HepG2 (cell line): ENCODE measurements around the gene NAV2. TPM values are rescaled to one million over a fixed set of nuclear protein-coding genes. Genes with fewer than 3 reads are reported as not detected.
A peak's percentile ranks its signal among the peaks of the same experiment; 100 is the strongest.

Experiments used
- ATAC-seq: fragments of 200-7000 bp; cut with Tn5 transposase; 3 replicates; pipeline ENCODE4 v1.9.1; 2020; ENCODE audit warnings: mild to moderate bottlenecking, moderate library complexity
- BruUV-seq: library from RNA; stranded (reverse); fragments of 400-500 nt; replicated peaks from 2 replicates; lab custom pipeline; 2021; lab: Mats Ljungman, UMichigan
- CTCF ChIA-PET: fragments of 300-600 bp; formaldehyde crosslinking; extraction: SDS; loops from one replicate; lab custom pipeline; 2021; ENCODE audit warnings: low total read pairs, inconsistent platforms, low intra/inter-chr PET ratio; lab: Yijun Ruan, JAX
- POLR2A ChIA-PET: fragments of 350-600 bp; sonication (Branson Sonifier 250); formaldehyde crosslinking; loops from one replicate; lab custom pipeline; 2020; ENCODE audit warnings: antibody characterized with exemption, inconsistent platforms; lab: Yijun Ruan, JAX
- DNase-seq: peaks from one replicate; pipeline ENCODE4 v3.0.0-alpha.2; 2015; ENCODE audit warnings: low spot score
- FAIRE-seq: peaks from 3 replicates; lab custom pipeline; 2011; peaks lifted over from hg19 to GRCh38; lab: Jason Lieb, UNC
- H2AFZ ChIP-seq: one replicate; pipeline ENCODE4 v1.6.1; 2011; ENCODE audit warnings: low read length, inconsistent platforms
- H3K27ac ChIP-seq: fragments of 300-600 bp; 3 replicates; pipeline ENCODE4 v1.8.0; 2011; ENCODE audit warnings: mixed run types, mild to moderate bottlenecking, mixed read lengths, low read length, inconsistent platforms; ENCODE audit not compliant: insufficient read depth; ENCODE audit errors: extremely low read length
- H3K27me3 ChIP-seq, 2 experiments: fragments of 200-600 bp in 1 of 2; 2 replicates in 1 of 2; 3 replicates in 1 of 2; pipeline versions ENCODE4 v1.6.0 to v1.8.0; 2011; ENCODE audit warnings: low read length in 2 of 2, mild to moderate bottlenecking in 2 of 2, moderate library complexity in 2 of 2, inconsistent platforms in 1 of 2; ENCODE audit not compliant: insufficient read depth in 2 of 2, control insufficient read depth in 1 of 2
- H3K36me3 ChIP-seq, 2 experiments: fragments of 200-600 bp in 1 of 2; replicated peaks in 1 of 2; 2 replicates in 1 of 2; 3 replicates in 1 of 2; pipeline versions ENCODE4 v1.5.1 to v1.8.0; 2011; ENCODE audit warnings: low read length in 2 of 2, inconsistent platforms in 1 of 2; ENCODE audit not compliant: insufficient read depth in 2 of 2, control insufficient read depth in 1 of 2
- H3K4me1 ChIP-seq: 2 replicates; pipeline ENCODE4 v1.5.1; 2012; ENCODE audit warnings: low read length, inconsistent platforms; ENCODE audit not compliant: insufficient read depth
- H3K4me2 ChIP-seq: 2 replicates; pipeline ENCODE4 v1.6.0; 2011; ENCODE audit warnings: low read depth, low read length, inconsistent platforms
- H3K4me3 ChIP-seq, 3 experiments: fragments of 200-600 bp in 1 of 3; sonication (generic), shearing (Covaris generic) in 1 of 3; replicated peaks in 1 of 3; 2 replicates each; pipeline ENCODE4 v1.5.1; 2011 to 2016; ENCODE audit warnings: low read length in 3 of 3, inconsistent platforms in 2 of 3, low read depth in 2 of 3, mild to moderate bottlenecking in 2 of 3, control low read depth in 1 of 3, mixed read lengths in 1 of 3; ENCODE audit not compliant: insufficient read depth in 1 of 3
- H3K79me2 ChIP-seq: one replicate; pipeline ENCODE4 v1.6.1; 2011; ENCODE audit warnings: low read length, inconsistent platforms; ENCODE audit not compliant: insufficient read depth
- H3K9ac ChIP-seq: 2 replicates; pipeline ENCODE4 v1.6.0; 2011; ENCODE audit warnings: mild to moderate bottlenecking, low read depth, low read length, inconsistent platforms; ENCODE audit not compliant: insufficient read depth
- H3K9me3 ChIP-seq: 2 replicates; pipeline ENCODE4 v1.5.1; 2012; ENCODE audit warnings: mild to moderate bottlenecking, low read length
- H4K20me1 ChIP-seq: 2 replicates; pipeline ENCODE4 v1.6.0; 2011; ENCODE audit warnings: inconsistent platforms, mild to moderate bottlenecking, low read length, moderate library complexity; ENCODE audit not compliant: insufficient read depth
- ATF1 ChIP-seq: IDR thresholded peaks from 2 replicates; pipeline ENCODE4 v1.6.1; 2016; ENCODE audit warnings: mild to moderate bottlenecking, control low read depth
- BORCS8-MEF2B ChIP-seq: sonication (generic); formaldehyde crosslinking; IDR thresholded peaks from 2 replicates; pipeline ENCODE4 v1.8.0; 2022; ENCODE audit warnings: mild to moderate bottlenecking, missing genetic modification reagents
- CBX2 ChIP-seq, 2 experiments: fragments of 200-600 bp in 1 of 2; sonication (generic); formaldehyde crosslinking in 1 of 2; IDR thresholded peaks; 2 replicates each; pipeline versions ENCODE4 v1.7.0 to v1.8.1; 2018 to 2022; ENCODE audit warnings: low read depth in 2 of 2, low read length in 1 of 2, mild to moderate bottlenecking in 1 of 2, missing genetic modification reagents in 1 of 2
- KDM5B ChIP-seq: sonication (generic); formaldehyde crosslinking; IDR thresholded peaks from 2 replicates; pipeline ENCODE4 v1.4.0; 2020; ENCODE audit warnings: missing genetic modification reagents, mild to moderate bottlenecking, borderline replicate concordance
- LCORL ChIP-seq, 2 experiments: fragments of 450-650 bp in 1 of 2; sonication (generic) in 1 of 2; formaldehyde crosslinking in 1 of 2; IDR thresholded peaks; 2 replicates each; pipeline versions ENCODE4 v1.5.0 to v1.6.1; 2017 to 2020; ENCODE audit warnings: antibody characterized with exemption in 1 of 2, missing genetic modification reagents in 1 of 2
- PAWR ChIP-seq: sonication (generic); formaldehyde crosslinking; IDR thresholded peaks from 2 replicates; pipeline ENCODE4 v1.4.0; 2020; ENCODE audit warnings: missing genetic modification reagents, mild to moderate bottlenecking, borderline replicate concordance
- SRF ChIP-seq: IDR thresholded peaks from 2 replicates; pipeline ENCODE4 v1.6.1; 2011; ENCODE audit warnings: mild to moderate bottlenecking, low read depth, low read length, moderate library complexity
- ZNF317 ChIP-seq: sonication (generic); formaldehyde crosslinking; IDR thresholded peaks from 2 replicates; pipeline ENCODE4 v1.5.0; 2020; ENCODE audit warnings: mild to moderate bottlenecking, missing genetic modification reagents
- ZNF33B ChIP-seq: sonication (generic); formaldehyde crosslinking; IDR thresholded peaks from 2 replicates; pipeline ENCODE4 v1.5.1; 2020; ENCODE audit warnings: mild to moderate bottlenecking, missing genetic modification reagents
- ZNF446 ChIP-seq: sonication (generic); formaldehyde crosslinking; IDR thresholded peaks from 2 replicates; pipeline ENCODE4 v1.5.0; 2020; ENCODE audit warnings: mild to moderate bottlenecking, missing genetic modification reagents
- ZNF550 ChIP-seq: sonication (generic); formaldehyde crosslinking; IDR thresholded peaks from 2 replicates; pipeline ENCODE4 v1.4.0; 2020; ENCODE audit warnings: mild to moderate bottlenecking, missing genetic modification reagents, borderline replicate concordance
- ZNF616 ChIP-seq: sonication (generic); formaldehyde crosslinking; IDR thresholded peaks from 2 replicates; pipeline ENCODE4 v1.5.0; 2020; ENCODE audit warnings: low read depth, mild to moderate bottlenecking, missing genetic modification reagents
- WGBS: methylation state at CpG from one replicate; pipeline ENCODE4 v1.1.6; 2017; ENCODE audit warnings: low lambda C conversion rate; 5-methylcytosine and 5-hydroxymethylcytosine counted together
- in situ Hi-C: cut with HindIII; loops from 2 replicates; pipeline ENCODE4 v1.10.0; 2017; ENCODE audit warnings: low pct_unique_long_range_greater_than_20kb; ENCODE audit not compliant: extremely low pct_ligation_motif_present
- intact Hi-C: fragments of 100-400 bp; cut with micrococcal nuclease; formaldehyde crosslinking; loops from one replicate; pipeline ENCODE4 v1.10.0; 2022; ENCODE audit not compliant: unreplicated experiment
- polyA plus RNA-seq, 8 experiments: library from polyadenylated mRNA; depleted of rRNA in 3 of 8; stranded (reverse) in 7 of 8; unstranded in 1 of 8; fragments of >200 nt; fragmentation: Illumina TruSeq in 4 of 8; extraction: Trizol in 4 of 8; gene quantifications; 2 replicates each; pipeline versions ENCODE4 v1.2.1 to v1.2.3, GENCODE V29; 2011 to 2016; ENCODE audit warnings: low read depth in 4 of 8, missing spikeins in 1 of 8, mixed read lengths in 1 of 8; ENCODE audit not compliant: insufficient read depth in 1 of 8
- total RNA-seq, 5 experiments: library from RNA; depleted of rRNA; stranded (reverse); fragments of >200 nt; fragmentation: Illumina TruSeq; extraction: Trizol; gene quantifications; 2 replicates each; pipeline ENCODE4 v1.2.3, GENCODE V29; 2016; ENCODE audit warnings: low read depth in 1 of 5
- TF ChIP-seq, protein P1 (sequence below): sonication (generic); formaldehyde crosslinking; IDR thresholded peaks from 2 replicates; pipeline ENCODE4 v1.5.1; 2020; ENCODE audit warnings: mild to moderate bottlenecking, missing genetic modification reagents, moderate library complexity
- TF ChIP-seq, protein P2 (sequence below): sonication (generic); IDR thresholded peaks from 2 replicates; pipeline ENCODE4 v1.6.1; 2016; ENCODE audit warnings: low read depth, borderline replicate concordance
- TF ChIP-seq, protein P3 (sequence below): sonication (generic); formaldehyde crosslinking; IDR thresholded peaks from 2 replicates; pipeline ENCODE4 v1.9.0; 2021; ENCODE audit warnings: missing genetic modification reagents, borderline replicate concordance
- TF ChIP-seq, protein P4 (sequence below): sonication (generic); formaldehyde crosslinking; IDR thresholded peaks from 2 replicates; pipeline ENCODE4 v1.8.0; 2023; ENCODE audit warnings: mild to moderate bottlenecking, missing genetic modification reagents

Gene NAV2
- total and polyA plus RNA-seq, 2 of the 13 experiments (the other 11 are each of a cell fraction or from before 2014, with no cell fraction given): 9.3 to 34.6 TPM

DNA sequence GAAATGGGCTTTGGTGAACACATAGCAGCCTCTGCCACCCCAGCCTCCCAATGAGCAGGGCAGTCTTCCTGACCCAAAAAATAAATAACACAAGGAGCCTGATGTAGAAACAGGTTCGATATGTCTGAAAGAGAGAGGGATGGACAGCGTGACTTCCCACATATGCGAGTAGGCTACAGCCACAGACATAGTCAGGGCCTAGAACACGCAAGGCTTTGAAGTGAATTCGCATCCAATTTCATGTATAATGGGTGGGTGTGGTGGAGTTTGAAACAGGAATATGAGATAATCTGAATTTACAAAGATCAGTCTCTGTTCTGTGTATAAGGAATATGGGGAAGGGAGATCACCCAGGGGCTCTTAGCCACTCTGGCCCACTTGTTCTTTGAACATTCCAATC lies 373.3 kb downstream of the NAV2 start:
- FAIRE-seq: no peak
- Histone ChIP-seq H3K4me3 (no peak overlapping the region), H3K4me2 (no peak overlapping the region), H3K9ac (peak overlapping the region; percentile 18; the same call in 1 of the 2 replicates), H3K27ac (peak overlapping the region; percentile 73), H3K27me3 (no peaks in the 10 kb centered on the region), H3K4me1 (peaks cover 58% of the 10 kb centered on the region), H2AFZ (no peak overlapping the region), H4K20me1 (no peaks in the 10 kb centered on the region), H3K9me3 (no peaks in the 10 kb centered on the region), H3K79me2 (no peaks in the 10 kb centered on the region), H3K36me3 (peaks cover 34 to 68% of the 10 kb centered on the region in 2 experiments)
- ChIA-PET CTCF (no interaction called here), POLR2A (interaction anchor here (1.0 kb wide), 1 partner anchor 86 kb away, joined by 4 read pairs; no protein-coding TSS in a partner anchor)
- no peak for DNase-seq
- no TSS peak for BruUV-seq
- in situ Hi-C loops (no loop called here), intact Hi-C loops (loop anchor here (1.0 to 5.0 kb wide), 3 partner anchors 50 to 135 kb away; no protein-coding TSS in a partner anchor)
- over 99% methylated on average over 5 of the region's 5 CpGs for WGBS
- no peak for ATAC-seq
- TF ChIP-seq, protein P1, sequence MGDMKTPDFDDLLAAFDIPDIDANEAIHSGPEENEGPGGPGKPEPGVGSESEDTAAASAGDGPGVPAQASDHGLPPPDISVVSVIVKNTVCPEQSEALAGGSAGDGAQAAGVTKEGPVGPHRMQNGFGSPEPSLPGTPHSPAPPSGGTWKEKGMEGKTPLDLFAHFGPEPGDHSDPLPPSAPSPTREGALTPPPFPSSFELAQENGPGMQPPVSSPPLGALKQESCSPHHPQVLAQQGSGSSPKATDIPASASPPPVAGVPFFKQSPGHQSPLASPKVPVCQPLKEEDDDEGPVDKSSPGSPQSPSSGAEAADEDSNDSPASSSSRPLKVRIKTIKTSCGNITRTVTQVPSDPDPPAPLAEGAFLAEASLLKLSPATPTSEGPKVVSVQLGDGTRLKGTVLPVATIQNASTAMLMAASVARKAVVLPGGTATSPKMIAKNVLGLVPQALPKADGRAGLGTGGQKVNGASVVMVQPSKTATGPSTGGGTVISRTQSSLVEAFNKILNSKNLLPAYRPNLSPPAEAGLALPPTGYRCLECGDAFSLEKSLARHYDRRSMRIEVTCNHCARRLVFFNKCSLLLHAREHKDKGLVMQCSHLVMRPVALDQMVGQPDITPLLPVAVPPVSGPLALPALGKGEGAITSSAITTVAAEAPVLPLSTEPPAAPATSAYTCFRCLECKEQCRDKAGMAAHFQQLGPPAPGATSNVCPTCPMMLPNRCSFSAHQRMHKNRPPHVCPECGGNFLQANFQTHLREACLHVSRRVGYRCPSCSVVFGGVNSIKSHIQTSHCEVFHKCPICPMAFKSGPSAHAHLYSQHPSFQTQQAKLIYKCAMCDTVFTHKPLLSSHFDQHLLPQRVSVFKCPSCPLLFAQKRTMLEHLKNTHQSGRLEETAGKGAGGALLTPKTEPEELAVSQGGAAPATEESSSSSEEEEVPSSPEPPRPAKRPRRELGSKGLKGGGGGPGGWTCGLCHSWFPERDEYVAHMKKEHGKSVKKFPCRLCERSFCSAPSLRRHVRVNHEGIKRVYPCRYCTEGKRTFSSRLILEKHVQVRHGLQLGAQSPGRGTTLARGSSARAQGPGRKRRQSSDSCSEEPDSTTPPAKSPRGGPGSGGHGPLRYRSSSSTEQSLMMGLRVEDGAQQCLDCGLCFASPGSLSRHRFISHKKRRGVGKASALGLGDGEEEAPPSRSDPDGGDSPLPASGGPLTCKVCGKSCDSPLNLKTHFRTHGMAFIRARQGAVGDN (CRISPR knock-in tag): peak; percentile 18; the same call in 1 of the 2 replicates
- TF ChIP-seq, protein P2, sequence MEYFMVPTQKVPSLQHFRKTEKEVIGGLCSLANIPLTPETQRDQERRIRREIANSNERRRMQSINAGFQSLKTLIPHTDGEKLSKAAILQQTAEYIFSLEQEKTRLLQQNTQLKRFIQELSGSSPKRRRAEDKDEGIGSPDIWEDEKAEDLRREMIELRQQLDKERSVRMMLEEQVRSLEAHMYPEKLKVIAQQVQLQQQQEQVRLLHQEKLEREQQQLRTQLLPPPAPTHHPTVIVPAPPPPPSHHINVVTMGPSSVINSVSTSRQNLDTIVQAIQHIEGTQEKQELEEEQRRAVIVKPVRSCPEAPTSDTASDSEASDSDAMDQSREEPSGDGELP: no peak
- no peak for TF ChIP-seq ZNF33B
- no peak for TF ChIP-seq LCORL (IDR thresholded peaks at IDR 0.05)
- TF ChIP-seq LCORL (CRISPR knock-in tag; IDR thresholded peaks at IDR 0.05): no peak; the same call in 1 of the 2 replicates
- TF ChIP-seq ZNF317 (CRISPR knock-in tag): no peak
- no peak for TF ChIP-seq ZNF550 (CRISPR knock-in tag)
- 0 out of 2 replicates have a peak, but pooled peaks have one; percentile 17 for TF ChIP-seq BORCS8-MEF2B
- TF ChIP-seq ZNF616: no peak
- no peak for TF ChIP-seq PAWR (CRISPR knock-in tag)
- TF ChIP-seq ATF1: no peak
- TF ChIP-seq KDM5B (CRISPR knock-in tag): no peak
- no peak for TF ChIP-seq SRF
- TF ChIP-seq ZNF446 (CRISPR knock-in tag): no peak
- TF ChIP-seq, protein P3, sequence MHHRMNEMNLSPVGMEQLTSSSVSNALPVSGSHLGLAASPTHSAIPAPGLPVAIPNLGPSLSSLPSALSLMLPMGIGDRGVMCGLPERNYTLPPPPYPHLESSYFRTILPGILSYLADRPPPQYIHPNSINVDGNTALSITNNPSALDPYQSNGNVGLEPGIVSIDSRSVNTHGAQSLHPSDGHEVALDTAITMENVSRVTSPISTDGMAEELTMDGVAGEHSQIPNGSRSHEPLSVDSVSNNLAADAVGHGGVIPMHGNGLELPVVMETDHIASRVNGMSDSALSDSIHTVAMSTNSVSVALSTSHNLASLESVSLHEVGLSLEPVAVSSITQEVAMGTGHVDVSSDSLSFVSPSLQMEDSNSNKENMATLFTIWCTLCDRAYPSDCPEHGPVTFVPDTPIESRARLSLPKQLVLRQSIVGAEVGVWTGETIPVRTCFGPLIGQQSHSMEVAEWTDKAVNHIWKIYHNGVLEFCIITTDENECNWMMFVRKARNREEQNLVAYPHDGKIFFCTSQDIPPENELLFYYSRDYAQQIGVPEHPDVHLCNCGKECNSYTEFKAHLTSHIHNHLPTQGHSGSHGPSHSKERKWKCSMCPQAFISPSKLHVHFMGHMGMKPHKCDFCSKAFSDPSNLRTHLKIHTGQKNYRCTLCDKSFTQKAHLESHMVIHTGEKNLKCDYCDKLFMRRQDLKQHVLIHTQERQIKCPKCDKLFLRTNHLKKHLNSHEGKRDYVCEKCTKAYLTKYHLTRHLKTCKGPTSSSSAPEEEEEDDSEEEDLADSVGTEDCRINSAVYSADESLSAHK: no peak
- TF ChIP-seq, protein P4, sequence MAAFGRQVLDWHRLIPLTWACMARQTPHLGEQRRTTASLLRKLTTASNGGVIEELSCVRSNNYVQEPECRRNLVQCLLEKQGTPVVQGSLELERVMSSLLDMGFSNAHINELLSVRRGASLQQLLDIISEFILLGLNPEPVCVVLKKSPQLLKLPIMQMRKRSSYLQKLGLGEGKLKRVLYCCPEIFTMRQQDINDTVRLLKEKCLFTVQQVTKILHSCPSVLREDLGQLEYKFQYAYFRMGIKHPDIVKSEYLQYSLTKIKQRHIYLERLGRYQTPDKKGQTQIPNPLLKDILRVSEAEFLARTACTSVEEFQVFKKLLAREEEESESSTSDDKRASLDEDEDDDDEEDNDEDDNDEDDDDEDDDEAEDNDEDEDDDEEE (CRISPR knock-in tag): no peak
- TF ChIP-seq CBX2 (IDR thresholded peaks at IDR 0.05; ENCODE audit: low read depth, low read length): no peak
- no peak for TF ChIP-seq CBX2 (CRISPR knock-in tag; IDR thresholded peaks at IDR 0.05; ENCODE audit: low read depth)
